ENCODE data around the gene TMEM131L.

TMEM131L gene

GRCh38 chr4:153634738-153635353, 168.7 kb downstream of the TMEM131L start:
- no peak overlapping the region for H3K4me2 ChIP-seq (ENCODE audit: low read length, poor library complexity, severe bottlenecking)
- H3K79me1 ChIP-seq (replicated peaks; ENCODE audit: low read length, poor library complexity, severe bottlenecking), result no peaks in the 10 kb centered on the region
- DNase-seq, result peak; percentile 11
- H3K4ac ChIP-seq (ENCODE audit: low read depth in 1 of 2, low read length in 2 of 2), result no peak overlapping the region
- no peaks in the 10 kb centered on the region for H3K9me3 ChIP-seq (ENCODE audit: control insufficient read depth, low read length)
- no peak overlapping the region for H2BK15ac ChIP-seq (ENCODE audit: low read depth, poor library complexity, severe bottlenecking)
- H3K36me3 ChIP-seq (ENCODE audit: control insufficient read depth in 1 of 2, insufficient read depth in 2 of 2, low read depth in 1 of 2, low read length in 2 of 2), result peaks cover 26 to 32% of the 10 kb centered on the region in 2 experiments
- no peak overlapping the region for H3K14ac ChIP-seq (ENCODE audit: low read length in 2 of 2)
- no peak overlapping the region for H3K27ac ChIP-seq (ENCODE audit: low read length, poor library complexity, severe bottlenecking)
- no peak overlapping the region for H2BK5ac ChIP-seq (ENCODE audit: low read depth, low read length, poor library complexity, severe bottlenecking)
- no peak overlapping the region for H4K91ac ChIP-seq (ENCODE audit: low read length)
- no peak overlapping the region for H4K8ac ChIP-seq (ENCODE audit: low read length)
- 88% methylated on average over 1 of the region's 3 CpGs for WGBS
- H3K23ac ChIP-seq (ENCODE audit: low read length in 2 of 2), result no peak overlapping the region
- no peak overlapping the region for H3K4me3 ChIP-seq (ENCODE audit: insufficient read depth in 1 of 2, low read depth in 1 of 2, low read length in 2 of 2)
- H2BK12ac ChIP-seq (ENCODE audit: low read length in 2 of 2), result no peak overlapping the region
- no peak overlapping the region for H2AFZ ChIP-seq (ENCODE audit: low read depth, low read length)
- no peaks in the 10 kb centered on the region for H3K4me1 ChIP-seq (ENCODE audit: control insufficient read depth, insufficient read depth, low read depth, low read length)
- H2BK120ac ChIP-seq (ENCODE audit: low read depth, low read length), result no peak overlapping the region
- H3K18ac ChIP-seq (ENCODE audit: low read depth in 1 of 2, low read length in 2 of 2), result no peak overlapping the region
- H3K9ac ChIP-seq (ENCODE audit: low read length), result no peak overlapping the region
- H2AK5ac ChIP-seq (ENCODE audit: low read length, severe bottlenecking), result no peak overlapping the region
- H3K27me3 ChIP-seq (ENCODE audit: control insufficient read depth in 1 of 2, insufficient read depth in 1 of 2, low read length in 2 of 2), result no peaks in the 10 kb centered on the region

- no peak overlapping the region for H2BK15ac ChIP-seq (ENCODE audit: low read depth, poor library complexity, severe bottlenecking)
- no peak overlapping the region for H3K4me2 ChIP-seq (ENCODE audit: low read length, poor library complexity, severe bottlenecking)
- no peak overlapping the region for H3K4me3 ChIP-seq (ENCODE audit: insufficient read depth in 1 of 2, low read depth in 1 of 2, low read length in 2 of 2)
- no peak overlapping the region for H4K91ac ChIP-seq (ENCODE audit: low read length)
- 98% methylated on average over 5 of the region's 6 CpGs for WGBS
- peaks cover 19 to 23% of the 10 kb centered on the region in 2 experiments for H3K36me3 ChIP-seq (ENCODE audit: control insufficient read depth in 1 of 2, insufficient read depth in 2 of 2, low read depth in 1 of 2, low read length in 2 of 2)
- H3K9ac ChIP-seq (ENCODE audit: low read length), result no peak overlapping the region
- no peak overlapping the region for H2AFZ ChIP-seq (ENCODE audit: low read depth, low read length)
- H2BK12ac ChIP-seq (ENCODE audit: low read length in 2 of 2), result no peak overlapping the region
- no peak overlapping the region for H2AK5ac ChIP-seq (ENCODE audit: low read length, severe bottlenecking)
- no peaks in the 10 kb centered on the region for H3K9me3 ChIP-seq (ENCODE audit: control insufficient read depth, low read length)
- no peak for DNase-seq
- H3K18ac ChIP-seq (ENCODE audit: low read depth in 1 of 2, low read length in 2 of 2), result no peak overlapping the region
- H3K27me3 ChIP-seq (ENCODE audit: control insufficient read depth in 1 of 2, insufficient read depth in 1 of 2, low read length in 2 of 2), result no peaks in the 10 kb centered on the region
- H2BK5ac ChIP-seq (ENCODE audit: low read depth, low read length, poor library complexity, severe bottlenecking), result no peak overlapping the region
- no peaks in the 10 kb centered on the region for H3K4me1 ChIP-seq (ENCODE audit: control insufficient read depth, insufficient read depth, low read depth, low read length)
- no peak overlapping the region for H2BK120ac ChIP-seq (ENCODE audit: low read depth, low read length)
- H3K4ac ChIP-seq (ENCODE audit: low read depth in 1 of 2, low read length in 2 of 2), result no peak overlapping the region
- no peak overlapping the region for H3K27ac ChIP-seq (ENCODE audit: low read length, poor library complexity, severe bottlenecking)
- H3K23ac ChIP-seq (ENCODE audit: low read length in 2 of 2), result no peak overlapping the region
- no peaks in the 10 kb centered on the region for H3K79me1 ChIP-seq (replicated peaks; ENCODE audit: low read length, poor library complexity, severe bottlenecking)
- H4K8ac ChIP-seq (ENCODE audit: low read length), result no peak overlapping the region
- no peak overlapping the region for H3K14ac ChIP-seq (ENCODE audit: low read length in 2 of 2)
Measured at GRCh38 chr4:153635846-153636245, 169.7 kb downstream of the TMEM131L start.

- H4K91ac ChIP-seq (ENCODE audit: low read length), result no peak overlapping the region
- H3K14ac ChIP-seq (ENCODE audit: low read length in 2 of 2), result no peak overlapping the region
- no peak overlapping the region for H2AFZ ChIP-seq (ENCODE audit: low read depth, low read length)
- peaks cover 15 to 22% of the 10 kb centered on the region in 2 experiments for H3K36me3 ChIP-seq (ENCODE audit: control insufficient read depth in 1 of 2, insufficient read depth in 2 of 2, low read depth in 1 of 2, low read length in 2 of 2)
- H3K4me1 ChIP-seq (ENCODE audit: control insufficient read depth, insufficient read depth, low read depth, low read length), result no peaks in the 10 kb centered on the region
- no peak overlapping the region for H3K18ac ChIP-seq (ENCODE audit: low read depth in 1 of 2, low read length in 2 of 2)
- H3K4me2 ChIP-seq (ENCODE audit: low read length, poor library complexity, severe bottlenecking), result no peak overlapping the region
- H3K23ac ChIP-seq (ENCODE audit: low read length in 2 of 2), result no peak overlapping the region
- no peak overlapping the region for H3K4me3 ChIP-seq (ENCODE audit: insufficient read depth in 1 of 2, low read depth in 1 of 2, low read length in 2 of 2)
- H3K79me1 ChIP-seq (replicated peaks; ENCODE audit: low read length, poor library complexity, severe bottlenecking), result no peaks in the 10 kb centered on the region
- H3K27me3 ChIP-seq (ENCODE audit: control insufficient read depth in 1 of 2, insufficient read depth in 1 of 2, low read length in 2 of 2), result no peaks in the 10 kb centered on the region
- H3K4ac ChIP-seq (ENCODE audit: low read depth in 1 of 2, low read length in 2 of 2), result no peak overlapping the region
- DNase-seq, result no peak
- no peak overlapping the region for H2BK5ac ChIP-seq (ENCODE audit: low read depth, low read length, poor library complexity, severe bottlenecking)
- H3K9ac ChIP-seq (ENCODE audit: low read length), result no peak overlapping the region
- H2BK12ac ChIP-seq (ENCODE audit: low read length in 2 of 2), result no peak overlapping the region
- no peak overlapping the region for H3K27ac ChIP-seq (ENCODE audit: low read length, poor library complexity, severe bottlenecking)
- 100% methylated on average over 2 of the region's 3 CpGs for WGBS
- no peaks in the 10 kb centered on the region for H3K9me3 ChIP-seq (ENCODE audit: control insufficient read depth, low read length)
- no peak overlapping the region for H4K8ac ChIP-seq (ENCODE audit: low read length)
- H2BK15ac ChIP-seq (ENCODE audit: low read depth, poor library complexity, severe bottlenecking), result no peak overlapping the region
- no peak overlapping the region for H2AK5ac ChIP-seq (ENCODE audit: low read length, severe bottlenecking)
- H2BK120ac ChIP-seq (ENCODE audit: low read depth, low read length), result no peak overlapping the region
Measured at GRCh38 chr4:153637201-153637600, 171.0 kb downstream of the TMEM131L start.

GRCh38 chr4:153638011-153638410, 171.9 kb downstream of the TMEM131L start:
- Histone ChIP-seq H3K18ac (ENCODE audit: low read depth in 1 of 2, low read length in 2 of 2) (no peak overlapping the region), H2BK120ac (ENCODE audit: low read depth, low read length) (no peak overlapping the region), H3K4me2 (ENCODE audit: low read length, poor library complexity, severe bottlenecking) (no peak overlapping the region), H4K91ac (ENCODE audit: low read length) (no peak overlapping the region), H2AK5ac (ENCODE audit: low read length, severe bottlenecking) (no peak overlapping the region), H2AFZ (ENCODE audit: low read depth, low read length) (no peak overlapping the region), H4K8ac (ENCODE audit: low read length) (no peak overlapping the region), H3K27ac (ENCODE audit: low read length, poor library complexity, severe bottlenecking) (no peak overlapping the region), H3K9ac (ENCODE audit: low read length) (no peak overlapping the region), H3K36me3 (ENCODE audit: control insufficient read depth in 1 of 2, insufficient read depth in 2 of 2, low read depth in 1 of 2, low read length in 2 of 2) (peaks cover 12 to 22% of the 10 kb centered on the region in 2 experiments), H2BK12ac (ENCODE audit: low read length in 2 of 2) (no peak overlapping the region), H3K4me1 (ENCODE audit: control insufficient read depth, insufficient read depth, low read depth, low read length) (no peaks in the 10 kb centered on the region), H2BK5ac (ENCODE audit: low read depth, low read length, poor library complexity, severe bottlenecking) (no peak overlapping the region), H2BK15ac (ENCODE audit: low read depth, poor library complexity, severe bottlenecking) (no peak overlapping the region), H3K4me3 (ENCODE audit: insufficient read depth in 1 of 2, low read depth in 1 of 2, low read length in 2 of 2) (no peak overlapping the region), H3K27me3 (ENCODE audit: control insufficient read depth in 1 of 2, insufficient read depth in 1 of 2, low read length in 2 of 2) (no peaks in the 10 kb centered on the region), H3K79me1 (replicated peaks; ENCODE audit: low read length, poor library complexity, severe bottlenecking) (no peaks in the 10 kb centered on the region), H3K4ac (ENCODE audit: low read depth in 1 of 2, low read length in 2 of 2) (no peak overlapping the region), H3K9me3 (ENCODE audit: control insufficient read depth, low read length) (no peaks in the 10 kb centered on the region), H3K23ac (ENCODE audit: low read length in 2 of 2) (no peak overlapping the region), H3K14ac (ENCODE audit: low read length in 2 of 2) (no peak overlapping the region)
- no peak for DNase-seq
- 100% methylated on average over 3 of the region's 8 CpGs for WGBS
